ENCODE measurements around the gene AEBP2.
"Not testable (repeated sequence)": the region's sequence is repeated elsewhere in the genome, so short reads cannot be mapped to it uniquely, and the experiment has no call there.

Gene AEBP2

DNA sequence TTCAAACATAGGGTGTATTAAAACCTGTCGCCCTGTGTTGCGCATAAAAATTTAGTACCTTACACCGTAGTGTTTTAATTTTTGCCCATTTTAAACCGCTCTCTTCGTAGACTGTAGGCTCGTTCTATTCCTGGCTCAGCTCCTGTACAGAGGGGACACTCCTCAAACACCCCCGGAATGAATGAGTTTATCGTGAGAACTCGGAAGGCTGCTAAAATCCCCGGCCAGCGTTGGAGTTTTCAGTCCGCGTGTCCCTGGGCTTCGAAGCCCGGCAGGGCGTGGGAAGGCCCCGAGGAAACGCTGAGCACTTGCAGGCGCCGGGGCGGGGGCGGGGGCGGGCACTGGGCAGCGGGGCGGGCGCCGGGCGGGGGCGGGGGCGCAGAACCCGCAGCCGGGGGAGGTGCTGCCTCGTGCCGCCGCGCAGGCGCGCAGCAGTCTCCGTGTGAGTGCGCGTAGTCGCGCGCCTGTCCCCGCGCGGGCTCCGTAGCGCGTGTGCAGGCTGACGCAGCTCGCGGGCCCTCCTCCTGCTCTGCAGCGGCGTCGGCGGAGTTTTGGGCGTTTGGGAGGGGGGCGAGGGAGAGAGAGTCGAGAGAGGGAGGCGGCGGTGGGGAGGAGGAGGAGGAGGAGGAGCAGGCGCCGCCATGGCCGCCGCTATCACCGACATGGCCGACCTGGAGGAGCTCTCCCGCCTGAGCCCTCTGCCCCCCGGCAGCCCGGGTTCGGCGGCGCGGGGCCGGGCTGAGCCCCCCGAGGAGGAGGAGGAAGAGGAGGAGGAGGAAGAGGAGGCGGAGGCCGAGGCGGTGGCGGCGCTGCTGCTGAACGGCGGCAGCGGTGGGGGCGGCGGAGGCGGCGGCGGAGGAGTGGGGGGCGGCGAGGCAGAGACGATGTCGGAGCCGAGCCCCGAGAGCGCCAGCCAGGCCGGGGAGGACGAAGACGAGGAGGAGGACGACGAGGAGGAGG is at the start of gene AEBP2:
Gene AEBP2 (plus strand): TSS at position 434 of the 960 bp plus-strand sequence. CDS start 208 bp downstream, at position 642.
- DNase-seq: peak; percentile 92 to 93

DNA sequence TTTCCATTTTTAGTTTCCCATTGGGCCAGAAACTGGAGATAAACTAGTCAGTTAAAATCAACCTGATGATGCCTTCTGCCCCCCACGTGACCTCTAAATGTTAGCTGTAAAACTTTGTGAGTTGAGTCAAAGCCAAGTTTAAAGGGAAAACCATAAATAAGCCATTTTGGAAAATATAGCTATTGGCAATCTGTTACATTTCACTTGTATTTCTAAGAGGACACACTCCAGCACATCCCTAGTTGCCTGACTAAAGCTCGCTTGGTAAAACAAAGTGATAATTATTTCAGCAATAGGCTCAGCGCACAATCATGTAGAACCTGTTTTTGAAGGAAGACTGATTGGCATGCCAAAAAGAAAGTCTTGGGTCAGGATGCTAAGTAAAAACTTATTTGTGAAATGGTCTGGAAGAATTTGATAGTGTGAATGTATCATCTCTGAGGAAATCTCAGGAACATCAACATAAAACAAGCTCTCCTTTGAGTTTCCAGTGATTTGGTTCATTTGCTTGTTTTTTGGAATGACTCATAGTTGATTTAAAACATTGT is 49.2 kb upstream of the AEBP2 start:
- DNase-seq: no peak

GRCh38 chr12:19392644-19393043 is 46.6 kb upstream of the AEBP2 start:
- not testable (repeated sequence) for DNase-seq

GRCh38 chr12:19394385-19394784 is 44.9 kb upstream of the AEBP2 start:
- DNase-seq: no peak

DNA sequence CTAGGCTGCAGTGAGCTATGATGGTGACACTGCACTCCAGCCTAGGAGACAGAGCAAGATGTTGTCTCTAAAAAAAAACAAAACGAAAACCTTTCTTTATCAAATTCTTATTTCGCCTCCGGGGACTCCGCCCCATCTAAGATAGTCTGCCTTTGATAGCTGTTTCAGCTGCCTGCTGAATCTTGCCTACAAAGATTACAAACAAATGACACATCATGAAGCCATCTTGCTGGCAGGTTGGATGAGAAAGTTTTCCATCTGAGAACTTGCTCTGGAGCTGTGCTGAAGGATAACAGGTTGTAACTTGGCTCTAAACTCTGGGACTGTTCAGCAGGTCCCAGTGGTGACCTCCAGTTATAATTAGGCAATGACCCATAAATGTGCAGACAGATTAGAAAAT is 41.8 kb upstream of the AEBP2 start:
- DNase-seq: no peak

- no peak for DNase-seq
Observed at GRCh38 chr12:19398376-19399363, 40.6 kb upstream of the AEBP2 start.

DNA sequence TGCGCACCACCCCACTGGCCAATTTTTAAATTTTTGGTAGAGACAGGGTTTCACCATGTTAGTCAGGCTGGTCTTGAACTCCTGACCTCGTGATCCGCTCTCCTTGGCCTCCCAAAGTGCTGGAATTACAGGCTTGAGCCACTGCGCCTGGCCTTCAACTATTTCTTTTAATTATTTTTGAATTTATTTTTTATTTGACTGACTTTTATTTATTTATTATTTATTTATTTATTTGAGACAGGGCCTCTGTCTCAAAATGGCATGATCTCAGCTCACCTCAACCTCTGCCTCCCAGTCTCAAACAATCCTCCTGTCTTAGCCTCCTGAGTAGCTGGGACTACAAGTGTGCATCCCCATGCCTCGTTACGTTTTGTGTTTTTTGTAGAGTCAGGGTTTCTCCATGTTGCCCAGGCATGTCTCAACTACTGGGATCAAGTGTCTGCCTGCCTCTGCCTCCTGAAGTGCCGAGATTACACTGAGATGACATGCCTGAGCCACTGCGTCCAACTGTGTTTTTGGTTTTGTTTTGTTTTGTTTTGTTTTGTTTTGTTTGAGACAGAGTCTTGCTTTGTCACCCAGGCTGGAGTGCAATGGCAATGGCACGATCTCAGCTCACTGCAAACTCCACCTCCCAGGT is 38.5 kb upstream of the AEBP2 start:
- not testable (repeated sequence) for DNase-seq

- DNase-seq: no peak
Observed at GRCh38 chr12:19402211-19402610, 37.1 kb upstream of the AEBP2 start.

GRCh38 chr12:19402743-19403431 is 36.4 kb upstream of the AEBP2 start:
- no peak for DNase-seq

- DNase-seq: peak in 1 of 2 donors; percentile 9
Observed at GRCh38 chr12:19404242-19404880, 34.9 kb upstream of the AEBP2 start.

- no peak for DNase-seq
Observed at GRCh38 chr12:19409376-19409775, 29.9 kb upstream of the AEBP2 start.

GRCh38 chr12:19410211-19410610 is 29.1 kb upstream of the AEBP2 start:
- DNase-seq: no peak

DNA sequence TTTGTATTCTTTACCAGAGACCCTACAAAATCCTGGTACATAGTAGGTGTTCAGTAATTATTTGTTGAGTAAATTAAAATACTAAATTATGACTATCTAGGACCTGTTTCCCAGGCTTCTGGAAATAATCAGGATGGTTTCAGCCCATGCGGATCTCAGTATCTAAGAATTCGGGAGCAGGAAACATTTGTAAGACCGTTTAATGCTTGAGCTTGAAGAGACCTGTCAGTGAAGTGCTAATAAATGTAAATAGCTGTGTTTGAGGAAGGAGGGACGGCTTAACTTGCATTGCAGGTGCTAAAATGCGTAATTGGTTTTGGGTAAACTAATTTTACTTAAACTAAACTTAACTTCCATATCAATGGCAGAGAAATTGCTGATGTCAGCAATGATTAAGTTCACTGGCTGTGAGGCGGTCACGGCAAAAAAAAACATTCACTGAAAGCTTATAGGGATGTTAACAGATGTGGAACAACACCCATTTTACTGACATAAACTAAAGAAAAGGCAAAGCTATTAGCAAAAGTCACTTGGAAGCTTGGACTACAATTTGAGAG is 28.6 kb upstream of the AEBP2 start:
- no peak for DNase-seq

GRCh38 chr12:19411234-19412204 is 27.8 kb upstream of the AEBP2 start:
- DNase-seq: no peak

DNA sequence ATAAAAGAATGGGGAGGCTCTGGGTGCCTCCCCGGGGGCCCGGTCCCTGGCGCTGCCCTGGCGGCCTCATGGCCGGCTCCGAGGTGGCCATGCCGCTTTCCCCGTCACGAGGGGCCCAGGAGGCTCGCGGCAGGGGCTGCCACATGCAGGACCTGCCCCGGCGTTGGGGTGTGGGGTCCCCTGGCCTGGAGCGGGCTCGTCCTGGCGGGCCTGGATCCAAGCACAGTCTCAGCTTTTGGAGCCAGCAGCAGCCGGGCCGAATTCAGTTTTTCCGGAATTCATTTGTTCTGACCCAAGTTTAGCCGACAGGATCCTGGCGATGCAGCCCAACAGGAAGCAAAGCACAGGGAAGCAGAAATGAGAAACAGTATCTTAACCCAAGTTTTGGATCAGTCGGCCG is 26.4 kb upstream of the AEBP2 start:
- DNase-seq: no peak

GRCh38 chr12:19413582-19413981 is 25.7 kb upstream of the AEBP2 start:
- DNase-seq: not testable (repeated sequence)

- no peak for DNase-seq
Observed at GRCh38 chr12:19415563-19415962, 23.7 kb upstream of the AEBP2 start.

DNA sequence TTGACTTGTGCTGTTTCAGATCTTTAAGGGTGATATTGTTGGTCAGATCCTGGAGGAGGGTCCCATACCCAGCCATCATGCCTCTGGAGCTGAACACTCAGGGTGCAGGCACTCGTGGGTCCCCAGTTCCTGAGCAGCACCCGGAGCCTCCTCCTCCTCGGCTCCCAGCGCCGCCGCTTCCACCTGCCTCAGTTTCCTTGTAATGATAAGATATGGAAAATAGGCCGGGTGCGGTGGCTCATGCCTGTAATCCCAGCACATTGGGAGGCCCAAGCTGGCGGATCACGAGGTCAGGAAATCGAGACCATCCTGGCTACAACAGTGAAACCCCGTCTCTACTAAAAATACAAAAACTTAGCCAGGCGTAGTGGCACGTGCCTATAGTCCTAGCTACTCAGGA is 20.2 kb upstream of the AEBP2 start:
- no peak for DNase-seq

- DNase-seq: no peak
Observed at GRCh38 chr12:19421503-19422282, 17.6 kb upstream of the AEBP2 start.
